OCI-LY1 (cell line): Measurements from ENCODE around the gene NLGN3.

ENCODE experiments used
- H2AFZ ChIP-seq: fragments of 200-600 bp; sonication (generic), shearing (Covaris generic); 2 replicates; pipeline ENCODE4 v1.6.0; 2014; ENCODE audit warnings: antibody characterized with exemption, mild to moderate bottlenecking, low read length
- H3F3A ChIP-seq: fragments of 200-600 bp; sonication (generic), shearing (Covaris generic); 2 replicates; pipeline ENCODE4 v1.6.0; 2014; ENCODE audit warnings: mild to moderate bottlenecking, antibody characterized with exemption, low read length, moderate library complexity; ENCODE audit not compliant: insufficient read depth
- H3K27ac ChIP-seq: fragments of 200-600 bp; sonication (generic); 2 replicates; pipeline ENCODE4 v1.5.1; 2014; ENCODE audit warnings: low read length, mixed run types, mild to moderate bottlenecking, low read depth; ENCODE audit not compliant: poor library complexity, severe bottlenecking
- H3K27me3 ChIP-seq: fragments of 200-600 bp; sonication (generic); 2 replicates; pipeline ENCODE4 v1.6.0; 2014; ENCODE audit warnings: antibody characterized with exemption, mild to moderate bottlenecking, low read length, moderate library complexity; ENCODE audit not compliant: insufficient read depth
- H3K36me3 ChIP-seq: fragments of 200-600 bp; sonication (generic); 2 replicates; pipeline ENCODE4 v1.6.1; 2014; ENCODE audit warnings: mild to moderate bottlenecking, antibody characterized with exemption, low read length, moderate library complexity, mixed read lengths; ENCODE audit not compliant: insufficient read depth
- H3K4me1 ChIP-seq: fragments of 200-600 bp; sonication (generic); 2 replicates; pipeline ENCODE4 v1.5.1; 2014; ENCODE audit warnings: mild to moderate bottlenecking, low read length, moderate library complexity; ENCODE audit not compliant: insufficient read depth, severe bottlenecking
- H3K4me2 ChIP-seq: fragments of 200-600 bp; sonication (generic), shearing (Covaris generic); 2 replicates; pipeline ENCODE4 v1.6.1; 2014; ENCODE audit warnings: low read length
- H3K4me3 ChIP-seq: fragments of 200-600 bp; sonication (generic); 2 replicates; pipeline ENCODE4 v1.5.1; 2014; ENCODE audit warnings: low read length, low read depth, mild to moderate bottlenecking, mixed read lengths; ENCODE audit not compliant: poor library complexity, severe bottlenecking
- H3K79me2 ChIP-seq: fragments of 200-600 bp; shearing (Covaris generic); 2 replicates; pipeline ENCODE4 v1.6.1; 2016; ENCODE audit warnings: mixed run types, low read length, mixed read lengths; ENCODE audit not compliant: insufficient read depth
- H3K9ac ChIP-seq: fragments of 200-600 bp; sonication (generic), shearing (Covaris generic); 2 replicates; pipeline ENCODE4 v1.6.1; 2014; ENCODE audit warnings: mild to moderate bottlenecking, low read length, mixed read lengths
- H3K9me2 ChIP-seq: fragments of 200-600 bp; sonication (generic), shearing (Covaris generic); 2 replicates; pipeline ENCODE4 v1.6.1; 2014; ENCODE audit warnings: low read depth, mild to moderate bottlenecking, low read length, mixed read lengths
- H3K9me3 ChIP-seq: fragments of 200-600 bp; shearing (Covaris generic); 2 replicates; pipeline ENCODE4 v1.6.1; 2014; ENCODE audit warnings: low read length, mixed read lengths
- H4K20me1 ChIP-seq: fragments of 200-600 bp; sonication (generic), shearing (Covaris generic); 2 replicates; pipeline ENCODE4 v1.6.0; 2016; ENCODE audit warnings: mild to moderate bottlenecking, low read length; ENCODE audit not compliant: insufficient read depth
- CTCF ChIP-seq: fragments of 200-600 bp; sonication (generic), shearing (Covaris generic); IDR thresholded peaks from 2 replicates; pipeline ENCODE4 v1.5.1; 2017; ENCODE audit warnings: mild to moderate bottlenecking, antibody characterized with exemption, low read length, moderate library complexity, mixed read lengths
- EZH2 ChIP-seq: fragments of 200-600 bp; sonication (generic), shearing (Covaris generic); IDR thresholded peaks from 2 replicates; pipeline ENCODE4 v1.8.0; 2017; ENCODE audit warnings: borderline replicate concordance, mixed run types, mild to moderate bottlenecking, antibody characterized with exemption, low read length, moderate library complexity, mixed read lengths

The NLGN3 gene

DNA sequence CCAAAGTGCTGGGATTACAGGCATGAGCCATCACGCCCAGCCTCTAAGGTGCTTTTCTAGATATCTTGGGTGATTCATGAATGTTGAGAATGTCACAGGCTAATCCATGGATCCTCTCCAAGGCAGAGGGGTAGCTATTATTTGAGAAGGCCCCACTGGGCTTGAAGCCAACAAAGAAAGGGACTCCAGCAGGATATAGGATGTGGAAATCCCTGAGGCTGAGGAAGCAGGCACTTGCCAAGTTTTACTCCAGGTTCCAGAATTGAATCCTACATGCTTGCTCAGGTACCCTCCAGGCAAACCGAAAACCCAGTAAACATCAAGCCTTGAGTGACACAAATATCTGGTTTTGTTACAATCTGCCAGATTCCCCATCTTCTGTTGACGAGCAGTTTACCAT, 15.8 kb downstream of the NLGN3 start:
- H3K4me3 ChIP-seq, result no peak overlapping the region
- no peaks in the 10 kb centered on the region for H3K36me3 ChIP-seq
- H4K20me1 ChIP-seq, result no peaks in the 10 kb centered on the region
- no peak overlapping the region for H2AFZ ChIP-seq
- H3K9me2 ChIP-seq, result no peaks in the 10 kb centered on the region
- H3K4me1 ChIP-seq, result no peaks in the 10 kb centered on the region
- H3K79me2 ChIP-seq, result no peaks in the 10 kb centered on the region
- H3K27me3 ChIP-seq, result no peaks in the 10 kb centered on the region
- no peak overlapping the region for H3K9ac ChIP-seq
- no peak for TF ChIP-seq CTCF
- no peak for TF ChIP-seq EZH2
- no peak overlapping the region for H3K27ac ChIP-seq
- no peaks in the 10 kb centered on the region for H3K9me3 ChIP-seq
- H3F3A ChIP-seq, result no peaks in the 10 kb centered on the region
- H3K4me2 ChIP-seq, result no peak overlapping the region

GRCh38 chrX:71162981-71163380, 18.3 kb downstream of the NLGN3 start:
- TF ChIP-seq EZH2 (no peak), CTCF (no peak)
- H2AFZ ChIP-seq, result no peak overlapping the region
- H3K79me2 ChIP-seq, result no peaks in the 10 kb centered on the region
- no peak overlapping the region for H3K4me2 ChIP-seq
- H4K20me1 ChIP-seq, result no peaks in the 10 kb centered on the region
- no peaks in the 10 kb centered on the region for H3K4me1 ChIP-seq
- no peaks in the 10 kb centered on the region for H3K9me3 ChIP-seq
- H3K4me3 ChIP-seq, result no peak overlapping the region
- H3K27me3 ChIP-seq, result no peaks in the 10 kb centered on the region
- H3K9me2 ChIP-seq, result no peaks in the 10 kb centered on the region
- no peak overlapping the region for H3K27ac ChIP-seq
- no peaks in the 10 kb centered on the region for H3K36me3 ChIP-seq
- H3F3A ChIP-seq, result no peaks in the 10 kb centered on the region
- no peak overlapping the region for H3K9ac ChIP-seq

DNA sequence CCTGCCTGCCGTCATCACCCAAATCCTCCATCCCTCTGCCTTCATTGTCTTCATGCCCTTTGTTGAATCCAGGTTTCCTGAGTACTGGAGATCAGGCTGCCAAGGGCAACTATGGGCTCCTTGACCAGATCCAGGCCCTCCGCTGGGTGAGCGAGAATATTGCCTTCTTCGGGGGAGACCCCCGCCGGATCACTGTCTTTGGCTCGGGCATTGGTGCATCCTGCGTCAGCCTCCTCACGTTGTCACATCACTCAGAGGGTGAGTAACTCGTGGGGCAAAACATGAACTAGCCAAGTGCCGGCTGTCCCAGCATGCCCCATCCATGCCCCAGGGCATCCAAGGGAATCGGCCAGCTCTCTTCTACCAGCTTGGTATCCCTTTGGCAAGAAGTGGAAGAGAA, 19.4 kb downstream of the NLGN3 start:
- H3K9me2 ChIP-seq, result no peaks in the 10 kb centered on the region
- no peaks in the 10 kb centered on the region for H3K4me1 ChIP-seq
- no peaks in the 10 kb centered on the region for H3K9me3 ChIP-seq
- no peaks in the 10 kb centered on the region for H3K27me3 ChIP-seq
- H3K79me2 ChIP-seq, result no peaks in the 10 kb centered on the region
- no peaks in the 10 kb centered on the region for H4K20me1 ChIP-seq
- no peak overlapping the region for H2AFZ ChIP-seq
- no peak overlapping the region for H3K9ac ChIP-seq
- H3K4me3 ChIP-seq, result no peak overlapping the region
- no peak for TF ChIP-seq CTCF
- no peak for TF ChIP-seq EZH2
- H3K4me2 ChIP-seq, result no peak overlapping the region
- no peaks in the 10 kb centered on the region for H3K36me3 ChIP-seq
- H3K27ac ChIP-seq, result no peak overlapping the region
- no peaks in the 10 kb centered on the region for H3F3A ChIP-seq
